Stimulated activated naive CD4-positive, alpha-beta T cell treated with Interleukin-2 at 50 U/mL for 16 hours (primary cell): ENCODE data around the gene ANKRD39.
A peak's percentile ranks its signal among the peaks of the same experiment; 100 is the strongest.

Source experiments
- DNase-seq: peaks from one replicate; lab custom pipeline; 2025; lab: John Stamatoyannopoulos, UW

The ANKRD39 gene

GRCh38 chr2:96826546-96827278 is 31.1 kb downstream of the ANKRD39 start:
- DNase-seq: no peak

DNA sequence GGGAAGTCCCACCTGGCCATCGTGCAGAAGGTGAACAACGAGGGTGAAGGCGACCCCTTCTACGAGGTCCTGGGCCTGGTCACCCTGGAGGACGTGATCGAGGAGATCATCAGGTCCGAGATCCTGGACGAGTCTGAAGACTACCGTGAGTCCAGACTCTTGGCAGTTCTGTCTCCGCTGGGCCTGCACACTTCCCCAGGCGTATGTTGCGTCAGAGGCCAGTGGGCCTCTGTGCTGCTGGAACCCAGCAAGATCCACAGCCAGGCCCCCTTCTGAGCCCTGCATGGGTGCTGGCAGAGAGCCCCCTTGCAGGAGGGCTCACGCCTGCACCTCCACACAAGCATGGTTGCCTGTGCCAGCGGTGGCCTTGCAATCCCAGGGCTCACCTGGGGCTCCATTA is 32.8 kb downstream of the ANKRD39 start:
- no peak for DNase-seq

DNA sequence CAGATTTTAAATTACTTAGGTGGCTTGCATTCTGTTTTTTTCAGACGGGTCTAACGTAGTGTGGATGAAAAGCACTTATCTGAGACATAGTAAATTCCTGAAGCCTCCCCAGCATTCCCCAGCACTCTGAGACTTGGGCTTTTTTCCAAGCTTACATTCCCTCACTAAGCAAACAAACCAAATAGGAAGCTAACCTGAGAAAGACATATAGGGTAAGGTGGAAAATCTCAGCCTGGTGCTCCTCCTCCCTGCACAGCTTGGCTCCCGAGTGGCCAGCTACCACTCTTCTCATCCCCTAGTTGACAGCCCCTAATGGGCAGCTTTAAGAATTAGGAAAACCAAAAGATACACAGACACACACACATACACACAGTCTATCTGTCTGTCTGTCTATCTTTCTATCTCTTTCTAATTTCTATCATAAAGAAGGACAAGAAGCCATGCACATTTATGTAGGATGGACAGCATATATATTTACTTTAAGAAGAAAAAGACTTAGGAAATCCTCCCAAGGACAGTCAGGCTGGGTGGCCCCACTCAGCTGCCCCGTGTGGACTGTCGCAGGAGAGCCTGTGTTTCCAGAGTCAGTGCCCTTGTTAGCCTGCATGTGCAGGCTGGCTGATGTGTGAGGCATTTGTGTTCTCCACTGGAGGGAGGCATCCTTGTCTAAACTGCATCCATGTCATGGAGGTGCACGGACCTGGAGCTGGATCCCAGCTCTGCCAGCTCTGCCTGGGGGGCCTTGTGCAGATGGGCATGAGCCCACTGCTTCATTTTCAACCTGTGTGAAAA is 33.5 kb downstream of the ANKRD39 start:
- no peak for DNase-seq

DNA sequence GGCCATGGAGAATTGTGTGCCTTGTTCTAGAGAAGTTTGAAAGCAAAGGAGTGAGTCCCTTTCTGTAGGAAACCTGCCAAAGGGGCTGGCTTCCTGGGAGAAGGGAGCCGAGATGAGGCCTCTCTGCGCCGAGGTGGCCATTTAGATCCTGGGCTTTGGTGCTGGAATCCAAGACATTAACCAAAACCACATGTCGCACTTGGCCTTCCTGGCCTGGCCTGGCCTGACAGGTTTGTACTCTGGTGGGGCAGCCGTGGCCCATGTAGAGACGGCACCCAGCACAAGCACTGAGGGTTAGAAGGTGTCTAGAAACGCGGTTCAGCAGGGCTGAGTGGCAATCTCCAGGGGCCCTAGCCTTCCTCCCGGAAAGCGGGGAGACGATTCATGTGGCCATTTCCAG is 34.6 kb downstream of the ANKRD39 start:
- no peak for DNase-seq

GRCh38 chr2:96822786-96823185 is 35.0 kb downstream of the ANKRD39 start:
- no peak for DNase-seq

- no peak for DNase-seq
These were observed 36.6 kb downstream of the ANKRD39 start for GRCh38 chr2:96821113-96821675.

DNA sequence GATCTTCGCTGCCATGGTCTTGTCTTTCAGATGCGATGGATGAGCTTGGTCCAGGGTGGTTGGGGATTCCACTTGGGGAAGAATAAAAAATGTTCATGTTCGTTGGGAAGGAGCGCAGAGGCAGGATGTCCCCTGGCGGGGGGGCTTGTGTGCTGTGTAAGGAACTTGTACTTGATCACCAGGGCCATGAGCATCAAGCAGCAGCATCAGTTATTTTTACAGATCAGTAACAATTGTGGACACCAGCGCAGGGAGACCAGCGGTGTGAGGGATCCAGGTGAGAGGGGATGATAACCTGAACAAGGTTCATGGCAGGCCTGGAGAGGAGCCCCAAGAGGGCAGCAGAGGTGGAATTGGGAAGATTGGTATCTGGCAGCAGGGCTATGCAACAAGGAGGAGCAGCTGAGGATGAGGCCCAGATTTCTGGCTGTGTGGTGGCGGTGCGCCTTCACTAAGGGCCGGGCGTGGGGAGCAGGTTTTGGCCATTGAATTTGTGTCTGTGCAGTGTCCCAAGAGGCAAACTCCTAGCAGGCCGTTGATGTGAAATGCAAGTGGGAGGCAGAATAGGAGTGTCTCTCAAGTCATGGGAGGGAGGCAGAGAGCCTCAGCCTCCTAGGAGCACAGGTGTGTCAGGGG is 37.8 kb downstream of the ANKRD39 start:
- DNase-seq: no peak

- no peak for DNase-seq
These were observed 38.5 kb downstream of the ANKRD39 start for GRCh38 chr2:96819128-96819875.

- DNase-seq: no peak
These were observed 39.9 kb downstream of the ANKRD39 start for GRCh38 chr2:96817882-96818281.

- DNase-seq: no peak
These were observed 40.7 kb downstream of the ANKRD39 start for GRCh38 chr2:96816836-96817702.

DNA sequence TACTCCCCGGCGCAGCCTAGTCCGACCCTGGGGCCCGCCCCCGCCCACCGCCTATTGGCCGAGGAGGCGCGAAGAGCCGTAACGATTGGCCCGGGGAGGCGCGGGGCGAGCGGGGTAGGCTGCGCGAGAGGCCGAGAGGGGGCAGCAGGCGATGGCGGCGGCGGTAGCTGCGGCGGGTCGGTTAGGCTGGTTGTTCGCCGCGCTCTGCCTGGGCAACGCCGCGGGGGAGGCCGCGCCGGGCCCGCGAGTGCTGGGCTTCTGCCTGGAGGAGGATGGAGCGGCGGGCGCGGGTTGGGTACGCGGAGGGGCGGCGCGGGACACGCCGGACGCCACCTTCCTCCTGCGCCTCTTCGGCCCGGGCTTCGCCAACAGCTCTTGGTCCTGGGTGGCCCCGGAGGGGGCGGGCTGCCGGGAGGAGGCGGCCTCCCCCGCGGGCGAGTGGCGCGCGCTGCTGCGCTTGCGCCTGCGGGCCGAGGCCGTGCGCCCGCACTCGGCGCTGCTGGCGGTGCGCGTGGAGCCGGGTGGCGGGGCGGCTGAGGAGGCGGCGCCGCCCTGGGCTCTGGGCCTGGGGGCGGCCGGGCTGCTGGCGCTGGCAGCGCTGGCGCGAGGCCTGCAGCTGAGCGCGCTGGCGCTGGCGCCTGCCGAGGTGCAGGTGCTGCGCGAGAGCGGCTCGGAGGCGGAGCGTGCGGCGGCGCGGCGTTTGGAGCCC is 41.5 kb downstream of the ANKRD39 start, which contains the start of gene CNNM3:
TSS of gene CNNM3 (plus strand) at position 142 of the 709 bp plus-strand sequence. CDS start at position 152, 10 bp downstream.
- peak; percentile 97 for DNase-seq

- DNase-seq: peak; percentile 14
These were observed 42.3 kb downstream of the ANKRD39 start for GRCh38 chr2:96815326-96816126.

DNA sequence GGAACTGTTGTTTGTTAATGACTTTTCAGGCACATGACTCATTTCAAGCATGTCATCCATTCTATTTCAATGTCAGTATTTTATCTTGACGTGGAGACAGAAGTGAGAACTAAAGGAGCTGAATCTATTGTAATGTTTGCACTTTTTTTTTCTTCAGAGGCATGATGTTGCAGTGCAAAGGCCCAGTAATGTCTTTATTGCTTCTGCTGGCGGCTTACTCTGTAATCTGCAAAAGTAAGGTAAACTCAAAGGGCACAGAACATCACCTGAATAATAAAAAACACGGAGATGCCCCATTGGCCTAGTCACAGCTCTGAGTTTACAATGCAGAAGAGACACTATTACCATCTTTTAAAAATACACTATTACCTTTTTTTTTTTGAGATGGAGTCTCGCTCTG is 44.2 kb downstream of the ANKRD39 start:
- no peak for DNase-seq

GRCh38 chr2:96811917-96812316 is 45.9 kb downstream of the ANKRD39 start:
- no peak for DNase-seq

GRCh38 chr2:96810783-96811192 is 47.0 kb downstream of the ANKRD39 start:
- DNase-seq: no peak

GRCh38 chr2:96809951-96810782 is 47.6 kb downstream of the ANKRD39 start:
- DNase-seq: no peak

DNA sequence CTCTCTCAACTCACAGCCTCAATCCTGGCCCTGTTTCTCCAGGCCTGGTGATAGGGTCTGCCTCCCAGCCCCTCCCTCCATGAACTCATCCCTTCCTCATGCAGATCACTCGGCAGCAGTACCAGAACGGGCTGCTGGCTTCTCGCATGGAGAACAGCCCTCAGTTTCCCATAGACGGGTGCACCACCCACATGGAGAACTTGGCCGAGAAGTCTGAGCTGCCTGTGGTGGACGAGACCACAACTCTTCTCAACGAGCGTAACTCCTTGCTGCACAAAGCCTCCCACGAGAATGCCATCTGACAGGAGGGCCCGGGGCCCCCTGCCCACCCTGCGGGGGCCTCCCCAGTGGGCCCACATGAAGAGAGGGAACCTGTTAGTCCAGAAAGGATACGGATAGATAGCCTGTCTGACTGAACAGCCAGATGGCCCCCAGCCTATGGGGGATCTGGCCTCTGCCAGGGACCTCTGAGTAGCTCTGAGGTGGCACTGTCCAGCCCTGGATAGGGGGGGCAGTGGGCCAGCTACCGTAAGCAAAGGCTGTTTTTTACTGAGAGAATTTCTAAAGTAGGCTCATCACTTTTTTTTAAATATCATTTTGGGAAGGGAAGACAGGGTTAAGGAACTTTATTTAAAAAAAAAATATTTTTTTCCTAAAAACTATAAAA is 48.5 kb downstream of the ANKRD39 start:
- no peak for DNase-seq
